Ovary (tissue), 9 donors: ENCODE results near the gene CDK8. TPM values are rescaled to one million over a fixed set of nuclear protein-coding genes. Genes with fewer than 3 reads are reported as not detected.

ENCODE experiments used
- DNase-seq, 5 donors: peaks; one replicate each; pipeline ENCODE4 v3.0.0-alpha.2; 2019 to 2020
- H3K27ac ChIP-seq, 2 donors: fragments of 200-600 bp; one replicate each; pipeline versions ENCODE4 v1.5.1 to v1.8.0; 2019 to 2022
- H3K27me3 ChIP-seq: fragments of 200-600 bp; one replicate; pipeline ENCODE4 v1.8.0; 2022
- H3K36me3 ChIP-seq: fragments of 200-600 bp; sonication (generic); one replicate; pipeline ENCODE4 v1.5.1; 2019
- H3K4me1 ChIP-seq: one replicate; pipeline ENCODE4 v1.8.1; 2013; ENCODE audit warnings: mild to moderate bottlenecking, moderate library complexity; ENCODE audit not compliant: insufficient read depth
- H3K4me3 ChIP-seq: fragments of 200-600 bp; sonication (generic); one replicate; pipeline ENCODE4 v1.5.1; 2017
- H3K9me3 ChIP-seq, 2 donors: fragments of 200-600 bp in 1 of 2; sonication (generic) in 1 of 2; one replicate each; pipeline versions ENCODE4 v1.5.1 to v1.8.1; 2013 to 2019; ENCODE audit warnings: mild to moderate bottlenecking in 1 of 2, moderate library complexity in 1 of 2
- CTCF ChIP-seq, 3 donors: fragments of 450-650 bp in 2 of 3; fragments of 200-600 bp in 1 of 3; IDR thresholded peaks; one replicate each; pipeline versions ENCODE4 v1.5.1 to v1.8.0; 2016 to 2022; ENCODE audit warnings: antibody characterized with exemption in 3 of 3, mild to moderate bottlenecking in 1 of 3
- EP300 ChIP-seq: sonication (generic); formaldehyde crosslinking; IDR thresholded peaks from one replicate; pipeline ENCODE4 v1.6.1; 2017; ENCODE audit warnings: antibody characterized with exemption
- POLR2A ChIP-seq: fragments of 450-650 bp; IDR thresholded peaks from one replicate; pipeline ENCODE4 v1.6.1; 2017; ENCODE audit warnings: antibody characterized with exemption, mild to moderate bottlenecking, moderate library complexity
- WGBS, 3 donors: extraction: QIAGEN DNeasy Blood & Tissue Kit in 1 of 3; methylation state at CpG; one replicate each; pipeline versions ENCODE4 v1.1.5 to v1.1.7; 2013 to 2017; 5-methylcytosine and 5-hydroxymethylcytosine counted together
- intact Hi-C, 4 donors: fragments of 100-400 bp; cut with DNase I; formaldehyde crosslinking; loops; one replicate each; pipeline versions ENCODE4 v1.11.0 to v1.15.1; 2022 to 2023
- polyA plus RNA-seq, 2 donors: library from polyadenylated mRNA; stranded (reverse); fragments of 200-250 nt in 1 of 2; fragments of 350-450 nt in 1 of 2; fragmentation: Illumina TruSeq in 1 of 2; extraction: RNeasy Lipid Tissue Mini Kit (QIAGEN cat#74804) in 1 of 2; gene quantifications; one replicate each; pipeline ENCODE4 v1.2.3, GENCODE V29; 2013 to 2014
- total RNA-seq, 7 donors: library from RNA; depleted of rRNA in 2 of 7; stranded (reverse); fragments of >200 nt in 2 of 7; fragmentation: NEBNext Ultra II Directional in 3 of 7; extraction: Animal tissue kit (Norgen Biotek cat#: 25700) in 3 of 7; gene quantifications; one replicate each; pipeline versions ENCODE4 v1.1.0 to v1.2.4, GENCODE V29; 2016 to 2023
- donor health status: DM: no; HTN: no; CAD: no; lungs with moderate emphysema.
- donor health status: DM: no; HTN: no; CAD: no.
- donor health status: Bipolar disorder and iron deficiency.
- donor health status: DM: yes; HTN: yes; CAD: no.
- donor health status: DM: no; HTN: no; CAD: no.
- donor health status: DM: yes; HTN: yes; CAD: no.

CDK8 gene
- total and polyA plus RNA-seq, 9 donors: 5.2 to 11.6 (median 8.3) TPM

GRCh38 chr13:26372747-26373146 lies 118.8 kb downstream of the CDK8 start:
- no peaks in the 10 kb centered on the region for H3K36me3 ChIP-seq
- intact Hi-C loops: no loop called here
- 97 to 98% (median 98%) methylated on average over 2 of the region's 2 CpGs for WGBS, 3 donors
- no peak overlapping the region for H3K27ac ChIP-seq
- peaks cover 2% of the 10 kb centered on the region for H3K27me3 ChIP-seq
- no peak for DNase-seq
- TF ChIP-seq EP300 (no peak), POLR2A (no peak), CTCF (IDR thresholded peaks at IDR 0.05) (no peak)
- no peak overlapping the region for H3K4me3 ChIP-seq
- no peaks in the 10 kb centered on the region for H3K9me3 ChIP-seq
- no peaks in the 10 kb centered on the region for H3K4me1 ChIP-seq

GRCh38 chr13:26376430-26376829 lies 122.5 kb downstream of the CDK8 start:
- Histone ChIP-seq H3K27ac (no peak overlapping the region), H3K4me3 (no peak overlapping the region), H3K4me1 (no peaks in the 10 kb centered on the region), H3K27me3 (peaks cover 2% of the 10 kb centered on the region), H3K36me3 (no peaks in the 10 kb centered on the region), H3K9me3 (no peaks in the 10 kb centered on the region)
- intact Hi-C loops: no loop called here
- no peak for DNase-seq
- no peak for TF ChIP-seq EP300
- TF ChIP-seq CTCF (IDR thresholded peaks at IDR 0.05): no peak
- no peak for TF ChIP-seq POLR2A

GRCh38 chr13:26377038-26377437 lies 123.1 kb downstream of the CDK8 start:
- Histone ChIP-seq H3K4me3 (no peak overlapping the region), H3K4me1 (no peaks in the 10 kb centered on the region), H3K27ac (no peak overlapping the region), H3K9me3 (no peaks in the 10 kb centered on the region), H3K36me3 (no peaks in the 10 kb centered on the region), H3K27me3 (peaks cover 2% of the 10 kb centered on the region)
- intact Hi-C loops: no loop called here
- TF ChIP-seq CTCF (IDR thresholded peaks at IDR 0.05) (no peak), POLR2A (no peak), EP300 (no peak)
- DNase-seq: no peak

- DNase-seq: no peak
- H3K4me3 ChIP-seq: no peak overlapping the region
- H3K27ac ChIP-seq: no peak overlapping the region
- intact Hi-C loops: no loop called here
- 76 to 85% (median 85%) methylated on average over 3 of the region's 3 CpGs for WGBS, 3 donors
- TF ChIP-seq EP300: no peak
- no peak for TF ChIP-seq CTCF (IDR thresholded peaks at IDR 0.05)
- TF ChIP-seq POLR2A: no peak
- peaks cover 2% of the 10 kb centered on the region for H3K27me3 ChIP-seq
- H3K4me1 ChIP-seq: no peaks in the 10 kb centered on the region
- no peaks in the 10 kb centered on the region for H3K9me3 ChIP-seq
- H3K36me3 ChIP-seq: no peaks in the 10 kb centered on the region
Measured at GRCh38 chr13:26378116-26378515, 124.2 kb downstream of the CDK8 start.

GRCh38 chr13:26379831-26380230 lies 125.9 kb downstream of the CDK8 start:
- 96 to 97% (median 97%) methylated on average over 5 of the region's 5 CpGs for WGBS, 3 donors
- DNase-seq: no peak
- Histone ChIP-seq H3K27me3 (no peaks in the 10 kb centered on the region), H3K27ac (no peak overlapping the region), H3K9me3 (no peaks in the 10 kb centered on the region), H3K4me3 (no peak overlapping the region), H3K4me1 (no peaks in the 10 kb centered on the region), H3K36me3 (no peaks in the 10 kb centered on the region)
- intact Hi-C loops: no loop called here
- no peak for TF ChIP-seq CTCF (IDR thresholded peaks at IDR 0.05)
- no peak for TF ChIP-seq EP300
- no peak for TF ChIP-seq POLR2A
